Erythroblast (primary cell): ENCODE data around the gene CRNKL1.

Source experiments
- DNase-seq, 2 experiments: peaks; one replicate each; lab custom pipeline; 2025; lab: John Stamatoyannopoulos, UW
- GATA1 ChIP-seq: IDR thresholded peaks from 2 replicates; pipeline ENCODE4 v1.6.1; 2011; ENCODE audit warnings: low read depth, mild to moderate bottlenecking, control low read depth, low read length, moderate library complexity
- POLR2A ChIP-seq: IDR thresholded peaks from 2 replicates; pipeline ENCODE4 v1.6.1; 2011; ENCODE audit warnings: mild to moderate bottlenecking, low read length

Gene CRNKL1

DNA sequence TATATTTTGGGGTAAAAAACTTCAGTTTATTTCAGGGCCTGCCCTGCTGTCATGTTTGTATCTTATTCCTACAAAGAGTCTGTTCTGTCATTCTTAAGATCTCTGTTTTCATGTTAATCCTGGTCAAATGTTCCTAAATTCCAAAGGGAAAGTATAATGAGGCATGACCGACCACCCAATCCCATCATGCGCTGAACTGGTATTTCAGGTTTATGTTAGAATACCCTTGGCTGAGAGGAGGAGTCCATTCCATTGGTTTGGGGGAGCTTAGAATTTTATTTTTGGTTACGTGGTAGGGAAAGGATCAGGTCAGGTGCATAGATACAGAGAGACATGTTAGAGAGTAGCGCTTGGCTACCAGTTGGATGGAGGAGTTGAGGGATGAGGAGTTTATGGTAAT, 25.8 kb upstream of the CRNKL1 start:
- TF ChIP-seq POLR2A (no peak), GATA1 (no peak)
- no peak for DNase-seq

- no peak for DNase-seq
- no peak for TF ChIP-seq GATA1
- no peak for TF ChIP-seq POLR2A
These were observed 24.2 kb upstream of the CRNKL1 start for GRCh38 chr20:20076297-20077065.

DNA sequence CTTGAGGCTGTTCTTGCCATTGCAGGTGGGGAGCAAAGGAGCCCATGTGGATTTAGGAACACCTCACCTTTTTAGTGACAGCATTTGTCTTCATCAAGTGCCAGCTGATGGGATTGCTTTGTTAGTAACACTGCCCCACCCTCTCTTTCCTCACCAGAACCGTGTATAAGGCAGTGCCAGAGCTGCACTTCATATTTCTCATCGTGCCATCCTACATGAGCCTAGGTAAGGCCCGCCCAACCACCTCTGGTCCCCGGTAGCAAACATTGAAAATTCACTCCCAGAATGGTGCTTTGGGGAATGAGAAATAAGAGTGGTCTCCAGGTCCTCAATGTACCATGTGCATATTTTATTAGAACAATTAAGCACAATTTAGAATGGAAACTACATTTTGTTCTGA, 22.8 kb upstream of the CRNKL1 start:
- no peak for TF ChIP-seq POLR2A
- TF ChIP-seq GATA1: no peak
- no peak for DNase-seq

DNA sequence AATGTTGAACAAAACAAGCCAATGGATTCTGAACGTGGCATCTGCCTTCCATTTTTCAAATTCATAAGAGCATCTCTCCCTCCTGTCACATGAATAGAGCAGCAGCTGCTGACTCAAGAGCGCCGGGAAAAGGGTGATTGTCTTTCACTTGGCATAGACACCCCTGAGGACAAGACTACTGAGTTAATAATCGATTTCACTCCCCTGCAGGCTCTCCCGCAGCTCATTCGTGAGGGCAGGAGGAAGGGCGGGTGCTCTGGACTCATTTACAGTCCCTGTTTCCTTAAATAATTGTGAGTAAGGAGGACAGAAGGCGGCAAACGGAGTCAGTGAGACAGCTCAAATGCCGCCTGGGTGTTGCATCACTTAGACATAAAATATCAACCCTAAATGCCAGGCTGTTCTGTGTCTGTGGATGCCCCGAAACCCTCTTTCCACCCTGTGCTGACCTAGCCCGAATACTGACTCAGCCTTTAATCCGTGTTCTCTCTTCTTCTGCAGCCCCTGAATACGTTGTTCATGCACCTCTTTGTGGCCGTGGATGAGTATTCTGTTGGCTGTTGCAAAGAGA, 21.6 kb upstream of the CRNKL1 start:
- no peak for DNase-seq
- TF ChIP-seq GATA1 (no peak), POLR2A (no peak)

DNA sequence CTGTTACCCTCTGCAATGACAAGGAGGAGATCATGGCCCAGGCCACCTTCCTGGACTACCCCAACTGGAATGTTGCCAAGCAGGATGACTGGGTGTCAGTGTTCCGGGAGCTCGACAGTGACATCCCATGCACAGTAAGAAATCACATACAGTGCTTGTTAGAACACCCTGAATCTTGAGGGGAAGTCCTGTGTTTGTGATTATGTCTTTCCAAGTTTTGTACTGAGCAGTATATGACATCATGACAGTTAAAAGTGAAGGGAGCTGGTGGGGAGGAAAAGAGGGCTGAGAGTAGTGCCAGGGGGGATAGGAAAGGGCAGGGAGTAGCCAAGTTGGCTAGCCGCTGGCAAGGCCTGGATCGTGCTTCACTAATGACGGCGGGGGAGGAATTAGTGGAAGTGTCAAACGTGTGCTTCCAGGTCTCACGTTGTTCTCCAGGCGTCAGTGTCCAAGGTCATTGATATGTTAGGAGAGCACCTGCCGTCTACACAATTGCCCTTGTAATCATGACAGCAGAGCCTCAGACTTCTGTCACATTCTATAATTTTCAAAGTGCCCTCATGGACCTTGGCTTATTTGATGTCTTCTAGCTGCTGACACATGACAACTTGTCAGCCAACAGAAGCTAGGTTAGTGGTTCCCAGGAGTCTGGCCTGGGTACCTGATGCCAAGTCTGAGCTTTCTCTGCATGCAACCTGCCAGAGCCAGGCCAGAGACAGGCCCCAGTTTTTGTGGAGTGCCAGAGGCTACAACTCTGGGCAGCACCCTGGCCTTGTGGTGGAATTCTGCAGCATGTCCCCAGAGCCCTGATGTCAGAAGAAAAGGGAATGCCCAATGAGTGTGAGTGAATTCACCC, 18.8 kb upstream of the CRNKL1 start:
- TF ChIP-seq GATA1 (no peak), POLR2A (no peak)
- DNase-seq: peak; percentile 11 to 29

GRCh38 chr20:20065361-20065760, 13.1 kb upstream of the CRNKL1 start:
- TF ChIP-seq POLR2A: no peak
- no peak for TF ChIP-seq GATA1
- DNase-seq: no peak

GRCh38 chr20:20063941-20064702, 11.9 kb upstream of the CRNKL1 start:
- peak; percentile 28 to 55 for DNase-seq
- no peak for TF ChIP-seq GATA1
- no peak for TF ChIP-seq POLR2A

GRCh38 chr20:20060234-20060998, 8.2 kb upstream of the CRNKL1 start:
- DNase-seq: peak; percentile 10 to 49

GRCh38 chr20:20051767-20052073, 546 bp downstream of the CRNKL1 start:
- TF ChIP-seq POLR2A (no peak), GATA1 (no peak)
- no peak for DNase-seq

More at GRCh38 chr20:20060234-20060998, 8.2 kb upstream of the CRNKL1 start:
- no peak for TF ChIP-seq GATA1
- TF ChIP-seq POLR2A: no peak

DNA sequence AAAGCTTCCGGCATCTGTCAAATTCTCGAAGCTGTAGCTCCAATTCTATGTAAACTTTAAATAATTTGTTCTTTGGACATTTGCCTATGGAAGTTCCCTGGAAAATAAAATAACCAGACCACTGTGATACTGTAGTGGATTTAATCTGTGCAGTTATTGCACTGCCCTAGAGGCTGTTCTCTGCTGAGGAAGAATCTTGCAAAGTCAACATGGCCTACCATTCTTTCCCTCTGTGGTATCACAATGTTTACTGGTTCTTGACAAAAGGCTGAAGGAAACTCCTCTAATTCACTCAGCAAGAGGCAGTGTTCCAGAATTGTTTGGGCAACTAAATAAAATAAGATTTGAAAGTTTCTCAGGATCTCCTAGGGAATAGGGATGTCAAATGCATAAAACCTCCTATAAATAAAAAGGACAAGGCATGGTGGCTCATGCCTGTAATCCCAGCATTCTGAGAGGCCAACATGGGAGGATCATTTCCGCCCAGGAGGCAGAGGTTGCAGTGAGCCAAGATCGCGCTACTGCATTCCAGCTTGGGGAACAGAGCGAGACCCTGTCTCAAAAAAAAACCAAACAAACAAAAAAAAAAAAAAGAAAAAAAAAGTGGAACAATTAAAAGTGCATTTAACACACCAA, 12.4 kb downstream of the CRNKL1 start:
- no peak for DNase-seq
- TF ChIP-seq POLR2A (no peak), GATA1 (no peak)

GRCh38 chr20:20038586-20038985, 13.7 kb downstream of the CRNKL1 start:
- TF ChIP-seq GATA1: no peak
- TF ChIP-seq POLR2A: no peak
- no peak for DNase-seq

- DNase-seq: no peak
- no peak for TF ChIP-seq POLR2A
- no peak for TF ChIP-seq GATA1
These were observed 14.3 kb downstream of the CRNKL1 start for GRCh38 chr20:20037960-20038359.
